ENCODE results near the gene FMNL3.
A peak's percentile ranks its signal among the peaks of the same experiment; 100 is the strongest.

FMNL3 gene

GRCh38 chr12:49678711-49679110, 28.5 kb downstream of the FMNL3 start:
- CTCF ChIA-PET = no interaction called here
- TF ChIP-seq, protein P1, sequence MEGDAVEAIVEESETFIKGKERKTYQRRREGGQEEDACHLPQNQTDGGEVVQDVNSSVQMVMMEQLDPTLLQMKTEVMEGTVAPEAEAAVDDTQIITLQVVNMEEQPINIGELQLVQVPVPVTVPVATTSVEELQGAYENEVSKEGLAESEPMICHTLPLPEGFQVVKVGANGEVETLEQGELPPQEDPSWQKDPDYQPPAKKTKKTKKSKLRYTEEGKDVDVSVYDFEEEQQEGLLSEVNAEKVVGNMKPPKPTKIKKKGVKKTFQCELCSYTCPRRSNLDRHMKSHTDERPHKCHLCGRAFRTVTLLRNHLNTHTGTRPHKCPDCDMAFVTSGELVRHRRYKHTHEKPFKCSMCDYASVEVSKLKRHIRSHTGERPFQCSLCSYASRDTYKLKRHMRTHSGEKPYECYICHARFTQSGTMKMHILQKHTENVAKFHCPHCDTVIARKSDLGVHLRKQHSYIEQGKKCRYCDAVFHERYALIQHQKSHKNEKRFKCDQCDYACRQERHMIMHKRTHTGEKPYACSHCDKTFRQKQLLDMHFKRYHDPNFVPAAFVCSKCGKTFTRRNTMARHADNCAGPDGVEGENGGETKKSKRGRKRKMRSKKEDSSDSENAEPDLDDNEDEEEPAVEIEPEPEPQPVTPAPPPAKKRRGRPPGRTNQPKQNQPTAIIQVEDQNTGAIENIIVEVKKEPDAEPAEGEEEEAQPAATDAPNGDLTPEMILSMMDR (conservative IDR thresholded peaks at IDR 0.05; ENCODE audit: low read depth) = no peak

GRCh38 chr12:49675137-49675536, 32.1 kb downstream of the FMNL3 start:
- TF ChIP-seq, protein P1 (conservative IDR thresholded peaks at IDR 0.05; ENCODE audit: low read depth) = no peak
- CTCF ChIA-PET = no interaction called here
- no peak overlapping the region for H3K27ac ChIP-seq
- no peak for DNase-seq (ENCODE audit: low spot score)
- POLR2A ChIA-PET (ENCODE audit: low non-redundant PET) = no interaction called here

More at GRCh38 chr12:49678711-49679110, 28.5 kb downstream of the FMNL3 start:
- DNase-seq (ENCODE audit: low spot score) = no peak
- POLR2A ChIA-PET (ENCODE audit: low non-redundant PET) = no interaction called here
- no peak overlapping the region for H3K27ac ChIP-seq

GRCh38 chr12:49674318-49674981, 32.8 kb downstream of the FMNL3 start:
- H3K27ac ChIP-seq = no peak overlapping the region
- DNase-seq (ENCODE audit: low spot score) = no peak
- POLR2A ChIA-PET (ENCODE audit: low non-redundant PET) = no interaction called here
- CTCF ChIA-PET = no interaction called here
- TF ChIP-seq, protein P1 (conservative IDR thresholded peaks at IDR 0.05; ENCODE audit: low read depth) = no peak

GRCh38 chr12:49673446-49674317, 33.5 kb downstream of the FMNL3 start:
- no peak for DNase-seq (ENCODE audit: low spot score)
- H3K27ac ChIP-seq = peak overlapping the region; percentile 19; the same call in 1 of the 2 replicates
- POLR2A ChIA-PET (ENCODE audit: low non-redundant PET) = interaction anchor here (0.8 kb wide), 1 partner anchor 451 kb away, joined by 3 read pairs; no protein-coding TSS in a partner anchor
- CTCF ChIA-PET = interaction anchor here (0.7 kb wide), 1 partner anchor 343 kb away, joined by 3 read pairs; no protein-coding TSS in a partner anchor
- TF ChIP-seq, protein P1 (conservative IDR thresholded peaks at IDR 0.05; ENCODE audit: low read depth) = no peak

DNA sequence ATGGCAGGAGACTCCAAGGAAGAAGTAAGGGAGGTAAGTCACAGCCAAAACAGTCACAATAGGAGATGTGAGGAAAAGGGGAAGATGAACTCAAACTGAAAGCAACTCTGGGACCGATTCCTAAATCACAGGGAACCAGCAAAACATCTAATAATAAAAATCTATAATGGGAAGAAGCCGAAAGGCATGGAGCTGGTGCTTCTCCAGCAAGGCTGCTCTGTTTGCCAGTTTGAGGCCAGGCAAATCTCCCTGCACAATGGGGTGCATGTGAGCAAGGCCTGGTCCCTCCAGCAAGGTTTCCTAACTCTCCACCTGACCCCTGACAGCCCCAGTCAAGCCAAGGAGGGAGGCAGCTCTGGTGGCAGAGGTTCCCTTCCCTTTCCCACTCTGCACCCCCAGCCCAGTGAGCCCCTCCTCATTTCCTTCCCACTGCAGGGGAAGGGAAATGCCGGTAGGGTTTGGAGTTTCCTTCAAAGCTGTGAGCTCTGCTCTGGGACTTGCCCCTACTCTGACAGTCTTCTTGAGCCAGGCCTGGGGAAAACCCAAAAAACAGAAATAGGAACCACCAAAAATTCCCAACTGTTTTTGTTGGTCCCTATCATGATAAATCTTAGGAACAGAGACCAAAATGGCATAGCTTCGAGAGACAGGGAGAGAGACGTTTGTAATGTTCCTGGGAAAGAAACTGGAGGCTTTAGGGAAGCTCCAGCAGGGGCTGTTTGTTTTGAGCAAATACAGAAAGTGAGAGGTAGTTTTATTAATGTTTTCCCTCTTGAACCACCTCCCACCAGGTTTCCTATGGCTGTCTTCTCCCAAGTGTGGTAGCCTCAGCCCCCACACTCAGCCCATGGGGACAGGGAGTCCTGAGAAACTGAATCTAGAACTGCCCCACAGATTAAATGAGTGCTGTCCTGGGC, 34.6 kb downstream of the FMNL3 start:
- TF ChIP-seq, protein P1 (conservative IDR thresholded peaks at IDR 0.05; ENCODE audit: low read depth) = no peak
- H3K27ac ChIP-seq = 0 out of 2 replicates have a peak overlapping the region, but pooled peaks have one; percentile 19
- no peak for DNase-seq (ENCODE audit: low spot score)
- CTCF ChIA-PET = interaction anchor here (1.1 to 1.2 kb wide), 2 partner anchors 36 to 315 kb away, joined by 3 to 5 read pairs; no protein-coding TSS in a partner anchor
- POLR2A ChIA-PET (ENCODE audit: low non-redundant PET) = interaction anchor here (0.8 kb wide), 1 partner anchor 449 kb away, joined by 3 read pairs; no protein-coding TSS in a partner anchor

Measured in RWPE1 (cell line).